HepG2 (cell line): Measurements from ENCODE around the gene HILPDA. TPM values are rescaled to one million over a fixed set of nuclear protein-coding genes. Genes with fewer than 3 reads are reported as not detected.

Experiments used
- ATAC-seq: fragments of 200-7000 bp; cut with Tn5 transposase; 3 replicates; pipeline ENCODE4 v1.9.1; 2020; ENCODE audit warnings: mild to moderate bottlenecking, moderate library complexity
- BruUV-seq: library from RNA; stranded (reverse); fragments of 400-500 nt; replicated peaks from 2 replicates; lab custom pipeline; 2021; lab: Mats Ljungman, UMichigan
- CTCF ChIA-PET: fragments of 300-600 bp; formaldehyde crosslinking; extraction: SDS; loops from one replicate; lab custom pipeline; 2021; ENCODE audit warnings: low total read pairs, inconsistent platforms, low intra/inter-chr PET ratio; lab: Yijun Ruan, JAX
- POLR2A ChIA-PET: fragments of 350-600 bp; sonication (Branson Sonifier 250); formaldehyde crosslinking; loops from one replicate; lab custom pipeline; 2020; ENCODE audit warnings: antibody characterized with exemption, inconsistent platforms; lab: Yijun Ruan, JAX
- DNase-seq: peaks from one replicate; pipeline ENCODE4 v3.0.0-alpha.2; 2015; ENCODE audit warnings: low spot score
- FAIRE-seq: peaks from 3 replicates; lab custom pipeline; 2011; peaks lifted over from hg19 to GRCh38; lab: Jason Lieb, UNC
- H2AFZ ChIP-seq: one replicate; pipeline ENCODE4 v1.6.1; 2011; ENCODE audit warnings: low read length, inconsistent platforms
- H3K27ac ChIP-seq: fragments of 300-600 bp; 3 replicates; pipeline ENCODE4 v1.8.0; 2011; ENCODE audit warnings: mixed run types, mild to moderate bottlenecking, mixed read lengths, low read length, inconsistent platforms; ENCODE audit not compliant: insufficient read depth; ENCODE audit errors: extremely low read length
- H3K27me3 ChIP-seq, 2 experiments: fragments of 200-600 bp in 1 of 2; 2 replicates in 1 of 2; 3 replicates in 1 of 2; pipeline versions ENCODE4 v1.6.0 to v1.8.0; 2011; ENCODE audit warnings: low read length in 2 of 2, mild to moderate bottlenecking in 2 of 2, moderate library complexity in 2 of 2, inconsistent platforms in 1 of 2; ENCODE audit not compliant: insufficient read depth in 2 of 2, control insufficient read depth in 1 of 2
- H3K36me3 ChIP-seq, 2 experiments: fragments of 200-600 bp in 1 of 2; replicated peaks in 1 of 2; 2 replicates in 1 of 2; 3 replicates in 1 of 2; pipeline versions ENCODE4 v1.5.1 to v1.8.0; 2011; ENCODE audit warnings: low read length in 2 of 2, inconsistent platforms in 1 of 2; ENCODE audit not compliant: insufficient read depth in 2 of 2, control insufficient read depth in 1 of 2
- H3K4me1 ChIP-seq: 2 replicates; pipeline ENCODE4 v1.5.1; 2012; ENCODE audit warnings: low read length, inconsistent platforms; ENCODE audit not compliant: insufficient read depth
- H3K4me2 ChIP-seq: 2 replicates; pipeline ENCODE4 v1.6.0; 2011; ENCODE audit warnings: low read depth, low read length, inconsistent platforms
- H3K4me3 ChIP-seq, 3 experiments: fragments of 200-600 bp in 1 of 3; sonication (generic), shearing (Covaris generic) in 1 of 3; replicated peaks in 1 of 3; 2 replicates each; pipeline ENCODE4 v1.5.1; 2011 to 2016; ENCODE audit warnings: low read length in 3 of 3, inconsistent platforms in 2 of 3, low read depth in 2 of 3, mild to moderate bottlenecking in 2 of 3, control low read depth in 1 of 3, mixed read lengths in 1 of 3; ENCODE audit not compliant: insufficient read depth in 1 of 3
- H3K79me2 ChIP-seq: one replicate; pipeline ENCODE4 v1.6.1; 2011; ENCODE audit warnings: low read length, inconsistent platforms; ENCODE audit not compliant: insufficient read depth
- H3K9ac ChIP-seq: 2 replicates; pipeline ENCODE4 v1.6.0; 2011; ENCODE audit warnings: mild to moderate bottlenecking, low read depth, low read length, inconsistent platforms; ENCODE audit not compliant: insufficient read depth
- H3K9me3 ChIP-seq: 2 replicates; pipeline ENCODE4 v1.5.1; 2012; ENCODE audit warnings: mild to moderate bottlenecking, low read length
- H4K20me1 ChIP-seq: 2 replicates; pipeline ENCODE4 v1.6.0; 2011; ENCODE audit warnings: inconsistent platforms, mild to moderate bottlenecking, low read length, moderate library complexity; ENCODE audit not compliant: insufficient read depth
- EEA1 ChIP-seq: sonication (generic); formaldehyde crosslinking; IDR thresholded peaks from 2 replicates; pipeline ENCODE4 v1.5.1; 2020; ENCODE audit warnings: mild to moderate bottlenecking, missing genetic modification reagents, borderline replicate concordance
- ELF4 ChIP-seq: sonication (generic); formaldehyde crosslinking; IDR thresholded peaks from 2 replicates; pipeline ENCODE4 v1.5.0; 2020; ENCODE audit warnings: missing genetic modification reagents, mild to moderate bottlenecking, moderate library complexity, borderline replicate concordance
- TEAD3 ChIP-seq: optimal IDR thresholded peaks from 2 replicates; pipeline ENCODE3; 2016; ENCODE audit warnings: borderline replicate concordance
- ZNF577 ChIP-seq: sonication (generic); formaldehyde crosslinking; IDR thresholded peaks from 2 replicates; pipeline ENCODE4 v1.4.0; 2020; ENCODE audit warnings: mild to moderate bottlenecking, low read depth, missing genetic modification reagents, borderline replicate concordance
- WGBS: methylation state at CpG from one replicate; pipeline ENCODE4 v1.1.6; 2017; ENCODE audit warnings: low lambda C conversion rate; 5-methylcytosine and 5-hydroxymethylcytosine counted together
- in situ Hi-C: cut with HindIII; loops from 2 replicates; pipeline ENCODE4 v1.10.0; 2017; ENCODE audit warnings: low pct_unique_long_range_greater_than_20kb; ENCODE audit not compliant: extremely low pct_ligation_motif_present
- intact Hi-C: fragments of 100-400 bp; cut with micrococcal nuclease; formaldehyde crosslinking; loops from one replicate; pipeline ENCODE4 v1.10.0; 2022; ENCODE audit not compliant: unreplicated experiment
- polyA plus RNA-seq, 8 experiments: library from polyadenylated mRNA; depleted of rRNA in 3 of 8; stranded (reverse) in 7 of 8; unstranded in 1 of 8; fragments of >200 nt; fragmentation: Illumina TruSeq in 4 of 8; extraction: Trizol in 4 of 8; gene quantifications; 2 replicates each; pipeline versions ENCODE4 v1.2.1 to v1.2.3, GENCODE V29; 2011 to 2016; ENCODE audit warnings: low read depth in 4 of 8, missing spikeins in 1 of 8, mixed read lengths in 1 of 8; ENCODE audit not compliant: insufficient read depth in 1 of 8
- total RNA-seq, 5 experiments: library from RNA; depleted of rRNA; stranded (reverse); fragments of >200 nt; fragmentation: Illumina TruSeq; extraction: Trizol; gene quantifications; 2 replicates each; pipeline ENCODE4 v1.2.3, GENCODE V29; 2016; ENCODE audit warnings: low read depth in 1 of 5
- TF ChIP-seq, protein P1 (sequence below): sonication (generic); formaldehyde crosslinking; conservative IDR thresholded peaks from 2 replicates; pipeline ENCODE4 v1.5.0; 2020; ENCODE audit warnings: missing genetic modification reagents
- TF ChIP-seq, protein P2 (sequence below): sonication (generic); formaldehyde crosslinking; IDR thresholded peaks from 2 replicates; pipeline ENCODE4 v1.4.0; 2020; ENCODE audit warnings: mild to moderate bottlenecking, missing genetic modification reagents

The HILPDA gene
- total and polyA plus RNA-seq, 2 of the 13 experiments (the other 11 are each of a cell fraction or from before 2014, with no cell fraction given), result 11.1 to 44.0 TPM

DNA sequence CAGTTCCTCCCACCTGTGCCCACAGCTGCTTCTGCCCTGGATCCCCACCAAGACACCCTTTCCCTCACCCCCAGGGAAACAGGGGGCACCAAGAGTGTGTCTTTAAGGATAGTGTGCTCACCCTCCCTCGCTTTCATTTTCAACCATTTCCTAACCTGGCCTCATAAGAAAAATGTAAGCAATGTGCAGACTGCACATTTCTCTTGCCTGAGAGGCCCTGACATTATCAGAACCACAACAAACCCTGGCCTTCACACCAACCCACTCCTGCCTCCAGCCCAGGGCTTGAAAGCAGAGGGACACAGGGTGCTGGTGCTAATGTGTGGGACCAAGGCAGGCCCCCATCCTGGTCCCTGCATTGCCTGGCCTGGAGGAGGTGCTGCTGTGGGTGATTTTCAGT, 34.9 kb upstream of the HILPDA start:
- Histone ChIP-seq H3K36me3 (no peaks in the 10 kb centered on the region), H3K4me1 (peaks cover 40% of the 10 kb centered on the region), H3K4me3 (peak overlapping the region in 1 of 3 experiments; percentile 28; a peak in 1 of 6 replicates), H2AFZ (no peak overlapping the region), H3K9ac (no peak overlapping the region), H3K9me3 (no peaks in the 10 kb centered on the region), H3K79me2 (no peaks in the 10 kb centered on the region), H4K20me1 (no peaks in the 10 kb centered on the region), H3K4me2 (peak overlapping the region; percentile 58), H3K27ac (no peak overlapping the region), H3K27me3 (peaks cover 0 to 32% of the 10 kb centered on the region in 2 experiments; a peak in 4 of 5 replicates)
- peak; percentile 15 for TF ChIP-seq TEAD3 (CRISPR knock-in tag)
- TF ChIP-seq, protein P1, sequence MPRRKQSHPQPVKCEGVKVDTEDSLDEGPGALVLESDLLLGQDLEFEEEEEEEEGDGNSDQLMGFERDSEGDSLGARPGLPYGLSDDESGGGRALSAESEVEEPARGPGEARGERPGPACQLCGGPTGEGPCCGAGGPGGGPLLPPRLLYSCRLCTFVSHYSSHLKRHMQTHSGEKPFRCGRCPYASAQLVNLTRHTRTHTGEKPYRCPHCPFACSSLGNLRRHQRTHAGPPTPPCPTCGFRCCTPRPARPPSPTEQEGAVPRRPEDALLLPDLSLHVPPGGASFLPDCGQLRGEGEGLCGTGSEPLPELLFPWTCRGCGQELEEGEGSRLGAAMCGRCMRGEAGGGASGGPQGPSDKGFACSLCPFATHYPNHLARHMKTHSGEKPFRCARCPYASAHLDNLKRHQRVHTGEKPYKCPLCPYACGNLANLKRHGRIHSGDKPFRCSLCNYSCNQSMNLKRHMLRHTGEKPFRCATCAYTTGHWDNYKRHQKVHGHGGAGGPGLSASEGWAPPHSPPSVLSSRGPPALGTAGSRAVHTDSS, result no peak
- WGBS, result 8% methylated on average over 1 of the region's 1 CpG
- no TSS peak for BruUV-seq
- in situ Hi-C loops (loop anchor here (5.0 kb wide), 1 partner anchor 37 kb away; the partner anchor contains the start of gene HILPDA), intact Hi-C loops (no loop called here)
- FAIRE-seq (no peak), ATAC-seq (no peak; the same call in 2 of the 3 replicates), DNase-seq (no peak)
- ChIA-PET CTCF (no interaction called here), POLR2A (no interaction called here)

DNA sequence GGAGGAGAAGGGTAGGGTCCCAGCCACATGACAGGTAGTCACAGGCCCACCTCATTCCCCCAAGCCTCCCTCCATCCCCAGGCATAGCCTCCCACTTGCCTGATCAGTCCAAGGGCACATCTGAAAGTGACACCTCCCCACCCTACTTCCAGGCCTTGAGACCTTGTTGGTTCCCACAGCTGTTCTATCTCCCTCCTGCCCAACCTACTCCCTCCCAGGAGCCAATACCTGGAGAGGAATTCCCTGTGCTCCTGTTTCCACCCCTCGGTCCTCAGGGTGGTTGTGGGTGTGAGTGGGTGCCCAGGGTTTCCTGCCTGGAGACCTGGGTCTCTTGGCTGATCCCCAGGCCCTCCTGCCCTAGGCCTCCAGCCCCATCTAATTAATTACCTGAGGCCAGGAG, 34.3 kb upstream of the HILPDA start:
- CTCF ChIA-PET, result no interaction called here
- Histone ChIP-seq H3K4me1 (peaks cover 46% of the 10 kb centered on the region), H3K27ac (no peak overlapping the region), H3K36me3 (no peaks in the 10 kb centered on the region), H3K27me3 (peaks cover 0 to 32% of the 10 kb centered on the region in 2 experiments; a peak in 4 of 5 replicates), H3K79me2 (no peaks in the 10 kb centered on the region), H3K4me2 (no peak overlapping the region), H3K9me3 (no peaks in the 10 kb centered on the region)
- FAIRE-seq (no peak), DNase-seq (no peak), ATAC-seq (no peak)
- intact Hi-C loops, result no loop called here
- BruUV-seq, result no TSS peak
- in situ Hi-C loops, result loop anchor here (5.0 kb wide), 1 partner anchor 36 kb away; the partner anchor contains the start of gene HILPDA
- TF ChIP-seq EEA1 (no peak), ELF4 (CRISPR knock-in tag) (no peak), ZNF577 (CRISPR knock-in tag) (no peak)
- TF ChIP-seq, protein P2, sequence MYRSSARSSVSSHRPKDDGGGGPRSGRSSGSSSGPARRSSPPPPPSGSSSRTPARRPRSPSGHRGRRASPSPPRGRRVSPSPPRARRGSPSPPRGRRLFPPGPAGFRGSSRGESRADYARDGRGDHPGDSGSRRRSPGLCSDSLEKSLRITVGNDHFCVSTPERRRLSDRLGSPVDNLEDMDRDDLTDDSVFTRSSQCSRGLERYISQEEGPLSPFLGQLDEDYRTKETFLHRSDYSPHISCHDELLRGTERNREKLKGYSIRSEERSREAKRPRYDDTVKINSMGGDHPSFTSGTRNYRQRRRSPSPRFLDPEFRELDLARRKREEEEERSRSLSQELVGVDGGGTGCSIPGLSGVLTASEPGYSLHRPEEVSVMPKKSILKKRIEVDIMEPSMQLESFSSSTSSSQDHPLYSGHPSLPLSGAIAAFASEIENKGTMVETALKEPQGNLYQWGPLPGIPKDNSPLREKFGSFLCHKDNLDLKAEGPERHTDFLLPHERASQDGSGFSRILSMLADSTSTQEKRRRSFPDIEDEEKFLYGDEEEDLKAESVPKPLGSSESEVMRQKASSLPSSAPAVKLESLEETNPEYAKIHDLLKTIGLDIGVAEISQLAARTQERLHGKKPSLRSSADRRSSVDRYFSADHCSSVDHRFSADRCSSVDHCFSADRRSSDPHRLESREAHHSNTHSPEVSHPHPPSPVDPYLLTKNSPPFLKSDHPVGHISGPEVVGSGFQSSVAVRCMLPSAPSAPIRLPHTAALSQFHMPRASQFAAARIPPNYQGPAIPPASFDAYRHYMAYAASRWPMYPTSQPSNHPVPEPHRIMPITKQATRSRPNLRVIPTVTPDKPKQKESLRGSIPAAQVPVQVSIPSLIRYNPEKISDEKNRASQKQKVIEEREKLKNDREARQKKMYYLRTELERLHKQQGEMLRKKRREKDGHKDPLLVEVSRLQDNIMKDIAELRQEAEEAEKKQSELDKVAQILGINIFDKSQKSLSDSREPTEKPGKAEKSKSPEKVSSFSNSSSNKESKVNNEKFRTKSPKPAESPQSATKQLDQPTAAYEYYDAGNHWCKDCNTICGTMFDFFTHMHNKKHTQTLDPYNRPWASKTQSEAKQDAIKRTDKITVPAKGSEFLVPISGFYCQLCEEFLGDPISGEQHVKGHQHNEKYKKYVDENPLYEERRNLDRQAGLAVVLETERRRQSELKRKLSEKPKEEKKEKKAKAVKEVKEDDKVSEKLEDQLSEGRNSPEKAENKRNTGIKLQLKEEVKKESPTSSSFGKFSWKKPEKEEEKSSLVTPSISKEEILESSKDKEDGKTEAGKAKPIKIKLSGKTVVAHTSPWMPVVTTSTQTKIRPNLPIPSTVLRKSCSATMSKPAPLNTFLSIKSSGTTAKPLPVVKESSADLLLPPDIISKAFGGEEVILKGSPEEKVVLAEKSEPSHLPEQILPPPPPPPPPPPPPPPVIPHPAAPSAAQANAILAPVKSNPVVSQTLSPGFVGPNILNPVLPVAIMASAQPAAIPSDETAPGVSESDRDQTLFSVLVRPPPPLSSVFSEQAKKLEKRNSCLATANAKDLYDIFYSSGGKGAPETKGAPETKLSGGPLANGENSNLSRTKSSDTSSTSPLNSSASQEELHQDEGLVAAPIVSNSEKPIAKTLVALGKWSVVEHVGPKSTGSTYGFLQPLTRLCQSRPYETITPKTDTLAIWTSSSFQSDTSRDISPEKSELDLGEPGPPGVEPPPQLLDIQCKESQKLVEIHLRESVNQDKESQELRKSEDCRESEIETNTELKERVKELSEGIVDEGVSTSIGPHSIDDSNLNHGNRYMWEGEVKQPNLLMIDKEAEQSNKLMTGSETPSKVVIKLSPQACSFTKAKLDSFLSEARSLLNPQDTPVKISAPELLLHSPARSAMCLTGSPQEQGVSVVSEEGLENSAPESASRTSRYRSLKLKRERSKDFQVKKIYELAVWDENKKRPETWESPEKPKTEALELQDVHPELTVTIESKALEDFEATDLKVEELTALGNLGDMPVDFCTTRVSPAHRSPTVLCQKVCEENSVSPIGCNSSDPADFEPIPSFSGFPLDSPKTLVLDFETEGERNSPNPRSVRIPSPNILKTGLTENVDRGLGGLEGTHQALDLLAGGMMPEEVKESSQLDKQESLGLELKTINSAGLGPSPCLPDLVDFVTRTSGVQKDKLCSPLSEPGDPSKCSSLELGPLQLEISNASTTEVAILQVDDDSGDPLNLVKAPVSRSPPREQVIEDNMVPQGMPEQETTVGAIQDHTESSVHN (CRISPR knock-in tag), result no peak
- TF ChIP-seq, all 625 proteins: peak for 0
- no peaks in the 10 kb centered on the region for H4K20me1 ChIP-seq
- H3K4me3 ChIP-seq, result no peak overlapping the region
- H2AFZ ChIP-seq, result no peak overlapping the region
- no CpG with 5 or more reads among the region's 1 CpG for WGBS
- POLR2A ChIA-PET, result no interaction called here
- H3K9ac ChIP-seq, result no peak overlapping the region
